Activated CD8-positive, alpha-beta memory T cell treated with anti-CD3 and anti-CD28 coated beads for 24 hours (primary cell): ENCODE data around the gene RIPOR3.

ENCODE experiments used
- DNase-seq: peaks from one replicate; pipeline ENCODE4 v3.0.0-alpha.2; 2020

RIPOR3 gene, protein sequence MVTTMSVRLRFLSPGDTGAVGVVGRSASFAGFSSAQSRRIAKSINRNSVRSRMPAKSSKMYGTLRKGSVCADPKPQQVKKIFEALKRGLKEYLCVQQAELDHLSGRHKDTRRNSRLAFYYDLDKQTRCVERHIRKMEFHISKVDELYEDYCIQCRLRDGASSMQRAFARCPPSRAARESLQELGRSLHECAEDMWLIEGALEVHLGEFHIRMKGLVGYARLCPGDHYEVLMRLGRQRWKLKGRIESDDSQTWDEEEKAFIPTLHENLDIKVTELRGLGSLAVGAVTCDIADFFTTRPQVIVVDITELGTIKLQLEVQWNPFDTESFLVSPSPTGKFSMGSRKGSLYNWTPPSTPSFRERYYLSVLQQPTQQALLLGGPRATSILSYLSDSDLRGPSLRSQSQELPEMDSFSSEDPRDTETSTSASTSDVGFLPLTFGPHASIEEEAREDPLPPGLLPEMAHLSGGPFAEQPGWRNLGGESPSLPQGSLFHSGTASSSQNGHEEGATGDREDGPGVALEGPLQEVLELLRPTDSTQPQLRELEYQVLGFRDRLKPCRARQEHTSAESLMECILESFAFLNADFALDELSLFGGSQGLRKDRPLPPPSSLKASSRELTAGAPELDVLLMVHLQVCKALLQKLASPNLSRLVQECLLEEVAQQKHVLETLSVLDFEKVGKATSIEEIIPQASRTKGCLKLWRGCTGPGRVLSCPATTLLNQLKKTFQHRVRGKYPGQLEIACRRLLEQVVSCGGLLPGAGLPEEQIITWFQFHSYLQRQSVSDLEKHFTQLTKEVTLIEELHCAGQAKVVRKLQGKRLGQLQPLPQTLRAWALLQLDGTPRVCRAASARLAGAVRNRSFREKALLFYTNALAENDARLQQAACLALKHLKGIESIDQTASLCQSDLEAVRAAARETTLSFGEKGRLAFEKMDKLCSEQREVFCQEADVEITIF

DNA sequence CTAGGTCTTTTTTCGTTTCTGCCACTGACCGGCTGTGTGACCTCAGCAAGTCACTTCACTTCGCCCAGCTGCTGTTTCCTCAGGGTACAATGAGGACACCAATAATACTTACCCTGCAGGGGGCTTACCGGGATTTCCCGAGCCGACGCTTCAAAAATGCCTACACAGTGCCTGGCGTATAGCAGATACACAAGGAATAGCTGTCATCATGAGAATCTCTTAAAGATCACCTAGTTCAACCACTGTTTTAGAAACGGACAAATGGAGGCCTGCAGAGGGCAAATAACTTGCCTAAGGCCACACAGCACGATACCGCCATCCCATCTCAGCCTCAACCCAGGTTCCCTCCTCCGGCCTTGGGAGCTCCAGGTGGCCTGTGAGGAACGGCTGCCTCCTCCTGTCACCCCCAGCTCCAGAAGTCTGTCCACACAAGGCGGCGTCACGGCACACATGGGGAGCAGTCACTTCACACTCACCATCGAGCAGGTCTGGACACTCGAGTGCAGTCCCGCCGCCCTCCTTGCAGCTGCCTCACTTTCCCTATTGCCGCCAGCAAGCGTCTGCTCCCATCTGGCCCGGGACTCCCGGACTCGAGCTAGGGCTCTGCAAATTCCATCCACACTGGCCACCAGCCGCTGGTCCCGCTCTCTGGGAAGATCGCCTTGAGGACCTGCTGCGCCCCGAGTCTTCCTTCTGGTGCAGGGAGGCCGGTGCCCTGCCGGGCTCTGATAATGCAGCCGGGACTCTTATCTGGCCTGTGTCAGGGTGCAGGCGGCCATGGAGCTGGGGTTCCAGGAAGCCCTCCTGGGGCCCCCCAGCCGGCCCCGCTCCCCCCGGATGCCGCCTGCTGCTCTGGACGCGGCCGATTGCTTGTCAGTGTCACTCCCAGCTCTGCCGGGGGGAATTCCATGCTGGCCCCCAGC, at the start of gene RIPOR3:
RIPOR3 (minus strand) TSS at position 893 of the 923 bp plus-strand sequence; CDS start at position 479, 414 bp downstream.
- no peak for DNase-seq

DNA sequence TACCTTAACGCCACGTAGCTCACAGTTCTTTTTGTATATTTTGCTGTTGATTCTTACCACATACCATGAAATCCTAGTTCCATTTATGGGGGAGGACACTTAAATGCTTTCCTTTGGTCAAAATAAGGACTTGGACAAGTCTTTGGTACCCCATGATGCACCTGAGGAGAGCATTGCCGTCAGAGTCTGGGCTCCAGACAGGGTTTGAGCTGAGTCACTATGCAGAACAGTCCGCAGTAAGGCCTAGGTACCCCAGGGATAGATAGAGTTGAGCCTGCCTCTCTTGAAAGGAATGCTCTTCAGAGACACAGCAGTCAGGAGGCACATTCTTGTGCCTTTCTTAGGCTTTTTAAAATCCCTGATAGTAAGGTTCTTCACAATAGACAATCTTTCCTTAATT, 46.0 kb upstream of the RIPOR3 start:
- DNase-seq, result peak; percentile 42

DNA sequence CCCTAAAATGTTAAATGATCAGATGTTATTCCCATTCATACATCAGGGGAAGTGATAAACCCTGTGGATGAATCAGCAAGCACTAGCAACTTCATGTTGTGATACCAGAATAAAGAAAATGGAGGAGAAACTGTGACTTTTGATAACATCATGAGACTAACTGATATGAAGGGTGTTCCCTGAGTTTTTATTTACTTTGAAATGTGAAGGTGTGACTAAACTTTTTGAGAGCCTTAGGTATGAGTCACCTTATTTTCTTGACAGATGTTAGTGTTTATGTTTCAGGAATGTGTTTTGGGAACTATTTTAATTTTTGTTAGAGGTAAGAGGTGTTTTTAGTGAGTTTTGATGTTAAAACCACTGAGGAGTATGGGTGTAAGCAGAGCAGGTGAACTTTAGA, 44.5 kb upstream of the RIPOR3 start:
- DNase-seq, result no peak

DNA sequence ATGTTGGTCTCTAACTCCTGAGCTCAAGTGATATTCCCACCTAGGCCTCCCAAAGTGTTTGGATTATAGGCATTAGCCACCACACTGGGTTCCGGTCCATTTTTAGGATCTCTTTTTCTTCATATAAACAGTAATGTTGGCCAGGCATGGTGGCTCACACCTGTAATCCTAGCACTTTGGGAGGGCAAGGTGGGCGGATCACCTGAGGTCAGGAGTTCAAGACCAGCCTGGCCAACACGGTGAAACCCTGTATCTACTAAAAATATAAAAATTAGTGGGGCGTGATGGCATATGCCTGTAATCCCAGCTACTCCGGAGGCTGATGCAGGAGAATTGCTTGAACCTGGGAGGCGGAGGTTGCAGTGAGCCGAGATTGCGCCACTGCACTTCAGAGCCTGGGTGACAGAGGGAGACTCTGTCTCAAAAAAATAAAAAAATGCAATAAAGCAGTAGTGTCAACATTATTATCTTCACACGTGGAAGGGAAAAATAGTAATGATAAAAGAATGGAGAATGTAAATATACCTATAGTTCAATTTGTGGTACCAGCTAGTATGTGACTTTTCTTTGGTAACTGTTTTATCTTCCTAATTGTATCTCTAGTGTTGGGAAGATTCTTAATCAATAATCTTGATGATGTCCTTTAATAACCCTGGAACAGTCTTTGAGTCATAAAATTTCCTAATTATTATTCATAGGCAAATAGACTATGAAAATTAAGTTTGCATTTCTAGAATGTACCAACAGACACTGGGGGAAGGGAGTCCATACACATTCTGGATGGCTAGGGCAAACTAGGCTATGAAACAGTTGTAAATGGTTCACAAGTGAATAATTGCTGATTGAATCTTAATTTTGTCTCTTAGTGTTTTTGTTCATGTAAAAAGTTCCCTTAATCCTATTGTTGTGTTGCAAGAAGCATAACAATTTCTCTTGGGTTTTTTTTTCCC, 43.7 kb upstream of the RIPOR3 start:
- peak; percentile 21 for DNase-seq

DNA sequence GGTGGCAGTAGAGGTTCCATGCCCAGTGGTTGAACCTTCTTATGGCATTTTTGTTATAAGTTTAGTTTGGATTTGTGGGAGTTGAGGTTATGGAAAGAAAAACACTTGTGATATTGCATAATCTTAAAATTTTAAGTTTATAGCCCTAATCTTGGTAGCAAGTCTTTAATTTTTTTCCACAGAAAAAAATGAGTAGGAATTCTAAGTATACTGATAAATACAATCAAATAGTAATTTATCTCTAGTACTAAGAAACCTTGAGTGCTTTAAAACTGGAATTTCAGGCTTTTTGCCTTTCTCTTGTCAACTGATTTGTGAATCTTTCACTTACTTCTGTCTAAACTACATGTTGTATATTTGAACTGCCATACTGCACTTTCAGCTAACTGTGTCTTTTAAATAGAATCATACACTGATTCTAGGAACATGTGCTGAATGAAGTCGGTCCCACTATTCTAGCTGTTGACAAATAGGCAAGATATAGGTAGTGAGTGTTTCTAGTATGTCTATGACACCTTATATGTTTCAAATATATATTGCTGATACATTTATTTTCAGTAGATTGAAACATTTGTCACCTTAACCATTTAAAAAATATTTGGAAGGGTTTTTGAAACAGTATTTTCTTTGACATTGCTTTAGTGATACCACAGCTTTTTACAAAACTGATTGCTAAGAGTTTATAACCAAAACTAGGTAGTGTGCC, 42.5 kb upstream of the RIPOR3 start:
- no peak for DNase-seq

DNA sequence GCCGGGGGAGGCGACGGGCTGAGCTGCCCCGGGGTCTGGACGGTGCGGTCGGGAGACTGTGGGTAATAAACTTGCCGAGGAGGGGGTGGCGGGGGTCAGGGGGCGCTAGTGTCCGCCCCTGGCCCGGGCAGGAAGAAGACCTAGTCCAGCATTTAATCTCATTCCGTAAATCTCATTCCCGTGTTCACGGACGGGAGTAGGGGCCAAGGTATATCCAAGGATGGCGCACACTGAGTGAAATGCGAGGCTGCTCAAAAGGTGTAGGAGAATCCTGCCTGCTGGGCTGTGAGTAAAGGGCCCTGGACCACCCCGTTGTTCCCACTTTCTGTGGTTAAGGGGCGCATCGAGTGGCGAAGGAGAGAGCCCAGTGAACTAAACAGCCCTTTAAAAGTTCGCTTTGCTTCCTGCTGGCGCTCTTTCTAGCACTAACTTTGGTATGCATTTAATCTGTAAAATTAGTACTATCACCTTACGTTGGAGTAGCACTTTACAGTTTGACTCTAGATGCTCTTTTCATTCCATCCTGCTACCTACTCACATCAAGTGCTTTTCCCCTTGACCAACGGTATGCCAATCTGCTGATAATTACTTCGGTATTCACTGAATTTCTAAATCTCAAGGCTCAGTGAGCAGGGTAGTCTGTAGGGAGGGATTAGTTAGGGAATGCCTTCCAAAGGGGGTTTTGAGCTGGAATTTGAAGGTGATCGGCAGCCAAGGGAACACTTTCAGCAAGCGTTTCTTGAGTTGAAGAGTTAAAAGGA, 40.8 kb upstream of the RIPOR3 start:
- peak; percentile 66 for DNase-seq

DNA sequence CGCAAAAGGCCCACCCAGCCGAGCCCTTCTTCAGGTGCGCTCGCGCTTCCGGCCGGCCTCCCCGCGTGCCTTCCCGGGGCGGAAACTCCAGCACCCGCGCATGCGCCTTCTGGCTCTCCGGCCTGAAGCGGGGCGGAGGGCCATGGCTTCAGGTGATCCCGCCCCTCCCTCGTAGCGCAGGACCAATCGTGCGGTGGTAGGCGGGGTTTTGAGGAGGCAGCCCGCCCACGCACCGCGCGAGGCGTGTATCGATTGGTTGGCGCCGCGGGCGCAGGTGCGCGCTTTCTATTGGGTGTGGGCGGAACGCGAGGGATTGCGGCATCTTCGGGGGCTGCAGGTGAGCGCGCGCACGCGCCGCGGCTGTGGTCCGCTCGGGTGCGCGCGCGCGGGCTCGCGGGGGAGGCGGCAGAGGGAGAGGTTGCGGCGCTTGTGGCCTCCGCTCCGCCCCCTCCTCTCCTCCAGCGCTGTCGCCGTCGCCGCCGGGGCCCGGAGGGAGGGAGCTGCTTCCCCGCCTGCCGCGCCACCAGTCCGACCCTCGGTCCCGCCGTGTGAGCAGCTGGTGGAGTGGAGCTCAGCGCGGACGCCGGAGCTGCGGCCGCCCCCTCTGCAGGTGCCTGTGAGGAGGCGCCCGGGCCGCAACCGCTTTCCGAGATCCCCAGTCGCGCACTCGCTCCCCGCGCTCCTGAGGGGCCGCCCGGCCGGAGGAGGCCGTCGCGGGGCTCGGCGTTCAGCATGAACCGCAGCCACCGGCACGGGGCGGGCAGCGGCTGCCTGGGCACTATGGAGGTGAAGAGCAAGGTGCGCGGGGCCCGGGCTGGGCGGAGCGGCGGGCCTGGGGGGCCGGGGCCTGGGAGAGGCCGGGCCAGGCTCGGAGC, 40.0 kb upstream of the RIPOR3 start, which contains the start of gene PARD6B:
PARD6B (plus strand) TSS at position 526 of the 875 bp plus-strand sequence; CDS start at position 733, 207 bp downstream.
- DNase-seq, result peak; percentile 99

DNA sequence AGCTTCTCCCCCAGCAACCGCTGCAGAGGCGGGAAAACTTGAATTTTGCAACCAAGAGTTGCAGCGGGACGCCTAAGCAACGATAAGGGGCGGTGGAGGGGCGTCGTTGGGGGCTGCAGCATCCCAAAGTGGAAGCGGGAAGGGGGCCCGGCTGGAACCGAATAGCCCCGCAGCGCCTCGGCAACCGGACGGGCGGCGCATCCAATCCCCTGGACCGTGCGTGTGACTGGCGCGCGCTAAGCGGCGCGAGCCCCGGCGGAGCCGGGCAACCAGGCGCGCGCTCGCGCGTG, 39.4 kb upstream of the RIPOR3 start:
- no peak for DNase-seq

DNA sequence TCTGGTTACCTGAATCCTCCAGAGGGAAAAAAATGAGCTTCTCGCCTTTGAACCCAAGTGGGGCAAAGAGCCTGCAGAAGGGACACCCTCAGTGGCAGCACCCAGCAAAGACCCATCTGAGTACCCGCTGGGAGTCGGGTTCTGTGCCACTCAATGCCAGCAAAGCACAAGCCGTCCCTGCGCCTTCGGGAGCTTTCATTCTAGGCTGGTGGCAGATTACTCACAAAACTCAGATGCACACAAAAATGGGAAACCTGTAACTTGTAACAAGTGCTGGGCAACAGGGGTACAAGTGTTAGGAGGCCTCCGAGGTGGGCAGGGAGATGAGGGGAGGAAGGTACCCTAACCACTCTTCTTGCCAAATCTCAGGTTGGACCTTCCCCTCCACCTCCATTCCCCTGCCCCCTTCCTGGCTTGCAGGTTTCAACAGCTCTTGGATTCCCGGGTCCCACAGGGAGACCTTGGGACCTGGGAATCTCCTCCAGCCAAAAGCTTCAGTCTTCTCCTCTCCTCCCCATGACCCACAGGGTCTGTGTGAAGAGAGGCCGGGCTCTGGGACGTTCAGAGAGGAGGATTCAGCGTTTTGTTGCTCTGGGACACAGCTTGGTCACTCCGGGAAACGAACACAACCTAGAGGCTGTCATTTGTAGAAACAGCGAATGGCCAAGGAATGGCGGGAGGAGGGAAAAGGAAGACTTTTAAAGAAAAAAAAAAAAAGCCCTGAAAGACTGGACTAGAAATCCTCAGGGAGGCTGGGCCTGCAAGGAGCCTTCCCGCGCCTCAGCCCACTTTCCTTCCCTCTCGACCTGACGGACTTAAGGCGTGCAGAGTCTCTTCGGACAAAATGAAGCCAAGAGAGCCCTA, 38.8 kb upstream of the RIPOR3 start:
- DNase-seq, result no peak

DNA sequence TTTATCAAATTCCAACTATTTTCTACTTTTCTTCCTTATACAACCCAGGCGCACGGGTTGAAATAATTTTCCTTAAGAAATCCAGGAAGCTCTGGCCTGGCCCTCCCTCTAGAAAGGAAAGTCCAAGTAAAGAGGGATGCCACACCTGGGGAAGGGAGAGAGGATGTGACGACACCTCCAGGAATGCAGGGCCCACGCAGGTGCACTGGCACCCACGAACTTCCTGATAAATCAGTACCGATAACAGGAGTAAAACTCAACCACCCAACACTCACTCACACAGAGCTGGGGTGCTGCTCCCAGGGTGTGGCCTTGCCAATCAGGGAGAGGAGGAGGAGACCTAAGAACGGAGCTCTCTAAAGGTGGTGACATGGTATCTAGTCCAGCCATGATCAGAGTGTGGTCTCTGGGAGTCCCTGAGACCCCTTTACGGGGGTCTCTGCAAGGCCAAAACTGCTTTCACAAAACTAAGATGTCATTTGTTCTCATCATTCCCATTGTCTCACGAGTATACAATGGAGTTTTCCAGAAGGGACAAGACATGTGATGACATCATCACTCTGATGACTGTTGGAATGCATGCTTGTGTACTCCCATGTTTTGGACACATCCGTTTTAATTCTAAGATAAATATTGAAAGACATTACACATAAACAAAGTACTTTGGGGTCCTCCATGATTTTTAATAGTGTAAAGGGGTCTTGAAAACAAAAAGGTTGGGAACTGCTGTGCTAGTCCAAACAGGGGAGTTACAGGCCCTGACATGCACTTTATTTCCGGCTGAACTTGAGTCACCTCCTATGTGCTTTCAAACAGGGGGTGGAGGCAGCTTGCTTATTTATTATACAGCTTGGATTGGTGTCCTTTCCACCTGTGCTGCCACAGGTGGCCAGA, 37.9 kb upstream of the RIPOR3 start:
- DNase-seq, result peak; percentile 53

DNA sequence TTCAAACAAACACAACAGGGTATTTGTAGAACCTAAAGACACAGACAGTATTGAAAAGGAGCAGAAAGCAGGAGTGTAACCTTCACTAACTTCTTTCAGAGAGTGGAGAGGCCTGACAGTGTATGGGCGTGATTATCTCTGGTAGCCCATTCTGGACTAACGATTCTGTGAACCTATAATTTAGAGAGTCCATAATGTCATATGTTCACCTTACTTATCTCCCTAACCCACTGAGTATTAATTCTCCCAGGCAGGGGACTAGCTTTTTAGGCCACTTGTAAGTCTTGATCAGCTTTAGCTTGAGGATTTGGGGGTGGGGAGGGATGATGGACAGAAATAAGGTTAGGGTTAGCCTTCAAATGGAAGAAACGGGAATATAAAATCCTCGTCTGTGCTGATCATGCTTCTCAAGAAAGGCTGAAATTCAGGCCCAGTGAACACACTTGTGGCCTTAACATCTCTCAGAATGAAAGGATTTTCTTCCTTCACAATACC, 37.2 kb upstream of the RIPOR3 start:
- DNase-seq, result peak; percentile 4

DNA sequence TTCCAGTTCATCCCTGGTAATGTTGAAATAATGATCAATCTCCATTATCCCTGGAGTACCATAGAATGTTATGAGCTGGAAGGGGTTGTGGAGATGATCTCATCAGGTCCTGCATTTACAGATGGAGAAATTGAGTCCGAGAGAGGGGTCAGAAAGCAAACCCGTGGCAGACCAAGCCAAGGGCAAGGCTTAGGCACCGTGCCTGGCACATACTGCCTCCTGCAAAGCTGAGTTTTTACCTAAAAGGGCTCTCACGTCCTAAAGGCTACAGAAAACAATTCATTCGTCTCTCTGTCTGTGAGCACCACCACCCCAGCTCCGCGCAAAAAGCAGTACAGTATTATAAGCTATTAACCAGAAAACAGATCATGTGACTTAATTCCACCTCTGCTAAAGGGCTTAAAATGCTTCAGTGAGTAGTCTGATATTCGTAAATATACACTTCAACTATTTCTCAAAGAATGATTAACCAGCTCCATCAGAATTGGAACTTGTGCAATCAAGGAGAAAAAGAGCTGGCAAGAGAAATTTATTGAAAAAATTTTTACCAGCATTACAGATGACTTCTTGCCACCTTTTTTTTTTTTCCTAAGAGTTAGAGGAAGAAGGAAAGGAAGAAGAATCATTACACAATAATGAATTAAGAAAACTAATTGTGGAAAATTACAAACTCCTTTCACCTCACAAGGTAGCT, 36.6 kb upstream of the RIPOR3 start:
- peak; percentile 33 for DNase-seq

DNA sequence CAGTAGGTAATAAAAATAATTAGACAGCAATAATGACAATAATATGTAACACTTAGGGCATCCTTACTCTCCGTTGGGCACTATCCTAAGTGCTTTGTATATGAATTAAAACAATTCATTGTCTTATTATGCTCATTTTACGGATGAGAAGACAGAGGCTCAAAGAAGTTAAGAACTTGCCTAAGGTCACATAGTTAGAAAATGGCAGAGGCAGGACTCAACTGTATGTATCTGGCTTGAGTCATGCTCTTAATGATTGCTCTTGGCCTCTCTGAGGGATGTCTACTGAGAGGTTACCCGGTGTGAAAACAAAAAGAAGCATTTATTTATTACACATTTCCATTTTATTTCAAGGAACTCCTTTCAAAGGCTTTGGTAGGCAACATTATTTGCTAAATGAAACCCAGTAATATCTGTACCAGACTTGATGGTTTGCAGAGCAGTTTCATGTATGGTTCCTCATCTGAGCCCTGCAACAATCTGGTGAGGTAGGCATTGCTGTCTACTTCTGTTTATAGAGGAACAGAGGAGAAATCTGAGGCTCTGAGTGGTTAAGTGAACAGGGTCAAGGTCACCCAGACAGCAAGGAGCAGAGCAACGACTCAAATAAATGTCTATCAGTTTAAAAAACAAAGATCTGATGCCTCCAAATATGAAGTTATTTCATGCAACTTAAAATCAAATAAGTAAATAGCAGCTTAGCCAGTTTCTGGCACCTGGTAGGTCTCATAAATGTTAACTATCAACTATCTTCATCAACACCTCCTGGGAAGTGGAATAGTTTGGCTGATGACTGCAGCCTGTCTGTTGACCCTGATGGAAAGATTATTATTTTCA, 35.8 kb upstream of the RIPOR3 start:
- no peak for DNase-seq

DNA sequence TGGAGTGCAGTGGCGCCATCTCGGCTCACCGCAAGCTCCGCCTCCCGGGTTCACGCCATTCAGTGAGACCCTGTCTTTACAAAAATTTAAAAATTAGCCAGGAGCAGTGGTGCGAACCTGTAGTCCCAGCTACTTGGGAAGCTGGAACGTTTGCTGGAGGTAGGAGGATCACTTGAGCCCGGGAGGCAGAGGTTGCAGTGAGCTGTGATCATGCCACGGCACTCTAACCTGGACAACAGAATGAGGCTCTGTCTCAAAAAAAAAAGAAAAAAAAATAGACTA, 34.3 kb upstream of the RIPOR3 start:
- no peak for DNase-seq
